A549 (cell line): ENCODE measurements around the gene KCNAB1. TPM values are rescaled to one million over a fixed set of nuclear protein-coding genes. Genes with fewer than 3 reads are reported as not detected.
A peak's percentile ranks its signal among the peaks of the same experiment; 100 is the strongest.
"Not testable (repeated sequence)": the region's sequence is repeated elsewhere in the genome, so short reads cannot be mapped to it uniquely, and the experiment has no call there.

Experiments
- ATAC-seq, 2 experiments: fragments of 200-7000 bp in 1 of 2; fragments of >200 bp in 1 of 2; cut with Nextera tagmentation in 1 of 2; cut with Tn5 transposase in 1 of 2; 3 replicates each; pipeline versions ENCODE4 v1.8.0 to v1.9.1; 2018 to 2020; ENCODE audit warnings: mild to moderate bottlenecking in 1 of 2, moderate library complexity in 1 of 2
- CTCF ChIA-PET: fragments of 300-600 bp; sonication (Branson Sonifier 250); formaldehyde crosslinking; extraction: SDS; loops from one replicate; lab custom pipeline; 2021; ENCODE audit warnings: antibody characterized with exemption, inconsistent platforms; lab: Yijun Ruan, JAX
- POLR2A ChIA-PET: fragments of 350-600 bp; formaldehyde crosslinking; extraction: SDS; loops from one replicate; lab custom pipeline; 2021; ENCODE audit warnings: antibody characterized with exemption, inconsistent platforms; lab: Yijun Ruan, JAX
- DNase-seq, 2 experiments: peaks; one replicate each; pipeline versions ENCODE4 v3.0.0 to v3.0.0-alpha.2; 2011 to 2016; ENCODE audit warnings: low read depth in 1 of 2, low spot score in 1 of 2
- FAIRE-seq: peaks from 2 replicates; lab custom pipeline; 2011; peaks lifted over from hg19 to GRCh38; lab: Jason Lieb, UNC
- H3K27ac ChIP-seq, 2 experiments: fragments of >200 bp; sonication (Bioruptor Twin); formaldehyde crosslinking; 3 replicates each; pipeline ENCODE4 v1.5.1; 2016 to 2017
- H3K4me1 ChIP-seq: fragments of >200 bp; sonication (Bioruptor Twin); formaldehyde crosslinking; 3 replicates; pipeline ENCODE4 v1.6.1; 2016
- H3K4me2 ChIP-seq: fragments of >200 bp; sonication (Bioruptor Twin); formaldehyde crosslinking; 3 replicates; pipeline ENCODE4 v1.6.1; 2016
- H3K4me3 ChIP-seq: fragments of >200 bp; sonication (Bioruptor Twin); formaldehyde crosslinking; 3 replicates; pipeline ENCODE4 v1.5.1; 2016
- H3K9me3 ChIP-seq: fragments of >200 bp; sonication (Bioruptor Twin); formaldehyde crosslinking; 3 replicates; pipeline ENCODE4 v1.6.1; 2016
- E2F6 ChIP-seq: IDR thresholded peaks from 2 replicates; pipeline ENCODE4 v1.6.1; 2012; ENCODE audit warnings: low read depth, borderline replicate concordance
- ESRRA ChIP-seq: fragments of 150-350 bp; IDR thresholded peaks from 2 replicates; pipeline ENCODE4 v1.6.1; 2014; ENCODE audit warnings: mild to moderate bottlenecking, low read length, borderline replicate concordance
- FOSB ChIP-seq: fragments of 250-450 bp; sonication (Bioruptor Pico); IDR thresholded peaks from 2 replicates; pipeline ENCODE4 v1.5.0; 2020; ENCODE audit warnings: mild to moderate bottlenecking, moderate library complexity
- HOXA7 ChIP-seq: fragments of 250-450 bp; sonication (Bioruptor Pico); IDR thresholded peaks from 2 replicates; pipeline ENCODE4 v1.5.0; 2020; ENCODE audit warnings: mild to moderate bottlenecking, moderate library complexity
- JUNB ChIP-seq: fragments of >200 bp; sonication (Bioruptor Twin); formaldehyde crosslinking; IDR thresholded peaks from 2 replicates; pipeline ENCODE4 v1.6.1; 2016
- KDM5A ChIP-seq: fragments of 200-600 bp; sonication (generic); IDR thresholded peaks from 2 replicates; pipeline ENCODE4 v1.6.1; 2016; ENCODE audit warnings: antibody characterized with exemption, mild to moderate bottlenecking
- MAFK ChIP-seq: fragments of 450-650 bp; IDR thresholded peaks from 2 replicates; pipeline ENCODE4 v1.6.1; 2014; ENCODE audit not compliant: partially characterized antibody
- MAX ChIP-seq: IDR thresholded peaks from 2 replicates; pipeline ENCODE4 v1.6.1; 2012
- MAZ ChIP-seq: fragments of 150-350 bp; IDR thresholded peaks from 2 replicates; pipeline ENCODE4 v1.6.1; 2014; ENCODE audit warnings: antibody characterized with exemption, low read depth, low read length, borderline replicate concordance
- MYC ChIP-seq: IDR thresholded peaks from 2 replicates; pipeline ENCODE4 v1.6.1; 2012; ENCODE audit warnings: mild to moderate bottlenecking, inconsistent platforms, low read length, improper control_type of control experiment, borderline replicate concordance
- NFE2L2 ChIP-seq: fragments of 150-350 bp; conservative IDR thresholded peaks from 2 replicates; pipeline ENCODE4 v1.6.1; 2014; ENCODE audit warnings: low read length
- POLR2A ChIP-seq: IDR thresholded peaks from 2 replicates; pipeline ENCODE4 v1.6.1; 2012; ENCODE audit warnings: mild to moderate bottlenecking, low read length
- RNF2 ChIP-seq: fragments of 200-600 bp; sonication (generic); IDR thresholded peaks from 2 replicates; pipeline ENCODE4 v1.6.1; 2016; ENCODE audit warnings: low read depth, mild to moderate bottlenecking, antibody characterized with exemption, moderate library complexity, borderline replicate concordance
- SMC3 ChIP-seq: fragments of >200 bp; sonication (Bioruptor Twin); formaldehyde crosslinking; IDR thresholded peaks from 3 replicates; pipeline ENCODE4 v1.6.1; 2018; ENCODE audit warnings: inconsistent platforms
- USF2 ChIP-seq: fragments of 450-650 bp; IDR thresholded peaks from 2 replicates; pipeline ENCODE4 v1.6.1; 2014; ENCODE audit warnings: antibody characterized with exemption
- ZC3H11A ChIP-seq: fragments of 450-650 bp; IDR thresholded peaks from 2 replicates; pipeline ENCODE4 v1.6.1; 2014; ENCODE audit warnings: antibody characterized with exemption, mild to moderate bottlenecking
- ZNF302 ChIP-seq: fragments of 250-450 bp; sonication (Bioruptor Pico); IDR thresholded peaks from 2 replicates; pipeline ENCODE4 v1.9.0; 2021; ENCODE audit warnings: inconsistent platforms, mild to moderate bottlenecking, moderate library complexity
- ZSCAN20 ChIP-seq: fragments of 250-450 bp; sonication (Bioruptor Pico); IDR thresholded peaks from 2 replicates; pipeline ENCODE4 v1.8.0; 2022; ENCODE audit warnings: mild to moderate bottlenecking, moderate library complexity
- WGBS: methylation state at CpG from one replicate; pipeline ENCODE4 v1.1.6; 2017; ENCODE audit errors: missing lambda C conversion rate; 5-methylcytosine and 5-hydroxymethylcytosine counted together
- polyA plus RNA-seq, 4 experiments: library from polyadenylated mRNA; depleted of rRNA in 3 of 4; stranded (reverse); fragments of >200 nt; fragmentation: RNase III in 1 of 4; extraction: RNeasy Plus Mini Kit Qiagen cat#74134 plus additional on column Dnase treatment in 1 of 4; gene quantifications; 2 replicates in 3 of 4; 3 replicates in 1 of 4; pipeline ENCODE4 v1.2.3, GENCODE V29; 2011 to 2017
- TF ChIP-seq, protein P1 (sequence below): fragments of >200 bp; sonication (Bioruptor Twin); formaldehyde crosslinking; IDR thresholded peaks from 2 replicates; pipeline ENCODE4 v1.6.1; 2016
- TF ChIP-seq, protein P2 (sequence below): fragments of 150-350 bp; IDR thresholded peaks from 2 replicates; pipeline ENCODE4 v1.6.1; 2014; ENCODE audit warnings: low read depth, mild to moderate bottlenecking, low read length
- TF ChIP-seq, protein P3 (sequence below): fragments of 200-600 bp; sonication (generic); IDR thresholded peaks from 2 replicates; pipeline ENCODE4 v1.6.1; 2016; ENCODE audit warnings: antibody characterized with exemption, mild to moderate bottlenecking, moderate library complexity

The KCNAB1 gene
- polyA plus RNA-seq, 2 of the 4 experiments (the other 2 are of a cell fraction), result not detected

GRCh38 chr3:156273111-156273694 is 152.8 kb downstream of the KCNAB1 start:
- DNase-seq (no peak), FAIRE-seq (no peak), ATAC-seq (no peak)
- CTCF ChIA-PET, result no interaction called here
- WGBS, result 60% methylated on average over 6 of the region's 6 CpGs
- H3K4me3 ChIP-seq, result no peak overlapping the region
- POLR2A ChIA-PET, result no interaction called here
- H3K9me3 ChIP-seq, result no peaks in the 10 kb centered on the region
- TF ChIP-seq FOSB (CRISPR knock-in tag) (no peak), E2F6 (no peak), ZC3H11A (no peak), RNF2 (no peak)
- TF ChIP-seq, protein P1, sequence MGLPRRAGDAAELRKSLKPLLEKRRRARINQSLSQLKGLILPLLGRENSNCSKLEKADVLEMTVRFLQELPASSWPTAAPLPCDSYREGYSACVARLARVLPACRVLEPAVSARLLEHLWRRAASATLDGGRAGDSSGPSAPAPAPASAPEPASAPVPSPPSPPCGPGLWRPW, result no peak
- H3K4me1 ChIP-seq, result no peaks in the 10 kb centered on the region
- no peak overlapping the region for H3K4me2 ChIP-seq
- no peak overlapping the region for H3K27ac ChIP-seq

- no peak for ATAC-seq
- DNase-seq, result no peak
- TF ChIP-seq E2F6, result no peak
- no peak for TF ChIP-seq SMC3
- no peak for TF ChIP-seq POLR2A
- TF ChIP-seq, protein P2, sequence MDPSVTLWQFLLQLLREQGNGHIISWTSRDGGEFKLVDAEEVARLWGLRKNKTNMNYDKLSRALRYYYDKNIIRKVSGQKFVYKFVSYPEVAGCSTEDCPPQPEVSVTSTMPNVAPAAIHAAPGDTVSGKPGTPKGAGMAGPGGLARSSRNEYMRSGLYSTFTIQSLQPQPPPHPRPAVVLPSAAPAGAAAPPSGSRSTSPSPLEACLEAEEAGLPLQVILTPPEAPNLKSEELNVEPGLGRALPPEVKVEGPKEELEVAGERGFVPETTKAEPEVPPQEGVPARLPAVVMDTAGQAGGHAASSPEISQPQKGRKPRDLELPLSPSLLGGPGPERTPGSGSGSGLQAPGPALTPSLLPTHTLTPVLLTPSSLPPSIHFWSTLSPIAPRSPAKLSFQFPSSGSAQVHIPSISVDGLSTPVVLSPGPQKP, result no peak
- TF ChIP-seq KDM5A, result no peak
- TF ChIP-seq, all 56 proteins: peak for 0
- ChIA-PET POLR2A (no interaction called here), CTCF (no interaction called here)
- Histone ChIP-seq H3K4me3 (no peak overlapping the region), H3K4me2 (no peak overlapping the region), H3K27ac (no peak overlapping the region), H3K9me3 (no peaks in the 10 kb centered on the region), H3K4me1 (no peaks in the 10 kb centered on the region)
- 91% methylated on average over 2 of the region's 2 CpGs for WGBS
- FAIRE-seq, result no peak
Measured at GRCh38 chr3:156274791-156275190, 154.4 kb downstream of the KCNAB1 start.

- H3K27ac ChIP-seq, H3K4me1 ChIP-seq, H3K4me2 ChIP-seq, POLR2A ChIA-PET, FAIRE-seq, CTCF ChIA-PET, ATAC-seq, H3K4me3 ChIP-seq, H3K9me3 ChIP-seq, DNase-seq: not testable (repeated sequence)
- WGBS, result 73% methylated on average over 17 of the region's 24 CpGs
Measured at GRCh38 chr3:156284637-156285036, 164.3 kb downstream of the KCNAB1 start.

GRCh38 chr3:156285626-156286025 is 165.2 kb downstream of the KCNAB1 start:
- ChIA-PET CTCF (no interaction called here), POLR2A (no interaction called here)
- DNase-seq (no peak), ATAC-seq (no peak), FAIRE-seq (no peak)
- Histone ChIP-seq H3K9me3 (no peaks in the 10 kb centered on the region), H3K4me1 (no peaks in the 10 kb centered on the region), H3K4me2 (no peak overlapping the region), H3K4me3 (no peak overlapping the region), H3K27ac (no peak overlapping the region)
- WGBS, result 87% methylated on average over 2 of the region's 2 CpGs
- TF ChIP-seq HOXA7 (no peak), MYC (no peak), ESRRA (no peak), MAFK (no peak), MAZ (no peak)

DNA sequence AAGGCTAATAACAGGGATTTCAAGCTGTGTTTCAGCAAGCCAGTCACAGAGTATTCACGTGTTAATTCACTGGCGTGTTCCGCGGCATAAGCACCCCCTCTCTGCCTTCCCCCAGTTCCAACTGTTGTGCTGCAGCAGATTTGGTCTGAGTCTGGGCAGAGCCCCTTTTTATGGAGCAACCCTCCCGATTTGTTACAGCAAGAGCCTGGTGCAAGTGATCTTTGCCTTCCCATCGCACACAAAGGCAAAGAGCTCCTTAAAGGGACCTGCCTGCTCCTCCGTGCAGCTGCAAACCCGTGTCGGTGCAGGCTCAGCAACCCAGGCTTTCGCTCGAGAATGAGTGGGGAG is 170.5 kb downstream of the KCNAB1 start:
- ATAC-seq (no peak), FAIRE-seq (no peak), DNase-seq (no peak)
- ChIA-PET CTCF (interaction anchor here (1.4 kb wide), 1 partner anchor 92 kb away, joined by 4 read pairs; no protein-coding TSS in a partner anchor), POLR2A (no interaction called here)
- Histone ChIP-seq H3K4me2 (peak overlapping the region; percentile 46; the same call in 2 of the 3 replicates), H3K4me3 (no peak overlapping the region), H3K27ac (no peak overlapping the region), H3K4me1 (no peaks in the 10 kb centered on the region), H3K9me3 (no peaks in the 10 kb centered on the region)
- 40% methylated on average over 10 of the region's 11 CpGs for WGBS
- TF ChIP-seq MYC (no peak), ZNF302 (CRISPR knock-in tag) (no peak), JUNB (no peak), ZSCAN20 (CRISPR knock-in tag) (no peak), USF2 (no peak), NFE2L2 (no peak), MAX (no peak)
- TF ChIP-seq, protein P3, sequence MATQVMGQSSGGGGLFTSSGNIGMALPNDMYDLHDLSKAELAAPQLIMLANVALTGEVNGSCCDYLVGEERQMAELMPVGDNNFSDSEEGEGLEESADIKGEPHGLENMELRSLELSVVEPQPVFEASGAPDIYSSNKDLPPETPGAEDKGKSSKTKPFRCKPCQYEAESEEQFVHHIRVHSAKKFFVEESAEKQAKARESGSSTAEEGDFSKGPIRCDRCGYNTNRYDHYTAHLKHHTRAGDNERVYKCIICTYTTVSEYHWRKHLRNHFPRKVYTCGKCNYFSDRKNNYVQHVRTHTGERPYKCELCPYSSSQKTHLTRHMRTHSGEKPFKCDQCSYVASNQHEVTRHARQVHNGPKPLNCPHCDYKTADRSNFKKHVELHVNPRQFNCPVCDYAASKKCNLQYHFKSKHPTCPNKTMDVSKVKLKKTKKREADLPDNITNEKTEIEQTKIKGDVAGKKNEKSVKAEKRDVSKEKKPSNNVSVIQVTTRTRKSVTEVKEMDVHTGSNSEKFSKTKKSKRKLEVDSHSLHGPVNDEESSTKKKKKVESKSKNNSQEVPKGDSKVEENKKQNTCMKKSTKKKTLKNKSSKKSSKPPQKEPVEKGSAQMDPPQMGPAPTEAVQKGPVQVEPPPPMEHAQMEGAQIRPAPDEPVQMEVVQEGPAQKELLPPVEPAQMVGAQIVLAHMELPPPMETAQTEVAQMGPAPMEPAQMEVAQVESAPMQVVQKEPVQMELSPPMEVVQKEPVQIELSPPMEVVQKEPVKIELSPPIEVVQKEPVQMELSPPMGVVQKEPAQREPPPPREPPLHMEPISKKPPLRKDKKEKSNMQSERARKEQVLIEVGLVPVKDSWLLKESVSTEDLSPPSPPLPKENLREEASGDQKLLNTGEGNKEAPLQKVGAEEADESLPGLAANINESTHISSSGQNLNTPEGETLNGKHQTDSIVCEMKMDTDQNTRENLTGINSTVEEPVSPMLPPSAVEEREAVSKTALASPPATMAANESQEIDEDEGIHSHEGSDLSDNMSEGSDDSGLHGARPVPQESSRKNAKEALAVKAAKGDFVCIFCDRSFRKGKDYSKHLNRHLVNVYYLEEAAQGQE, result no peak
